ENCODE data around the gene MAN2A1. TPM values are rescaled to one million over a fixed set of nuclear protein-coding genes. Genes with fewer than 3 reads are reported as not detected.

The MAN2A1 gene
- total RNA-seq, 2 experiments from 2014 or later: 23.0 to 28.7 TPM

- H4K20me1 ChIP-seq (ENCODE audit: insufficient read depth, low read length): no peaks in the 10 kb centered on the region
- intact Hi-C loops (cut with micrococcal nuclease; ENCODE audit: unreplicated experiment): no loop called here
- no peak overlapping the region for H3K27ac ChIP-seq (ENCODE audit: low read depth, low read length, poor library complexity, severe bottlenecking)
- no peaks in the 10 kb centered on the region for H3K9me2 ChIP-seq (ENCODE audit: insufficient read depth, low read length)
- no peaks in the 10 kb centered on the region for H3K4me1 ChIP-seq (ENCODE audit: insufficient read depth, low read length, poor library complexity, severe bottlenecking)
- no peak overlapping the region for H3K4me2 ChIP-seq (ENCODE audit: low read length)
- H2AFZ ChIP-seq (ENCODE audit: low read length): no peak overlapping the region
- no peak for TF ChIP-seq EZH2phosphoT487 (IDR thresholded peaks at IDR 0.05; ENCODE audit: borderline replicate concordance, low read depth, low read length)
- TF ChIP-seq CTCF (conservative IDR thresholded peaks at IDR 0.05; ENCODE audit: low read length): no peak
- BruUV-seq (replicated peaks): no TSS peak
- peaks cover 57% of the 10 kb centered on the region for H3K36me3 ChIP-seq (ENCODE audit: insufficient read depth, low read length)
- ChIA-PET POLR2A (interaction anchor here (1.0 kb wide), 1 partner anchor 35 kb away, joined by 3 read pairs; no protein-coding TSS in a partner anchor), CTCF (ENCODE audit: unreplicated experiment) (no interaction called here)
- no peaks in the 10 kb centered on the region for H3K79me2 ChIP-seq (ENCODE audit: insufficient read depth, low read depth, low read length)
- H3K4me3 ChIP-seq (ENCODE audit: low read depth, low read length, poor library complexity, severe bottlenecking): no peak overlapping the region
- DNase-seq (ENCODE audit: low spot score): no peak
- H3K9me3 ChIP-seq (ENCODE audit: low read length): no peaks in the 10 kb centered on the region
These were observed 158.4 kb downstream of the MAN2A1 start for GRCh38 chr5:109848130-109848529.

GRCh38 chr5:109849478-109850088 lies 159.9 kb downstream of the MAN2A1 start:
- Histone ChIP-seq H3K9me2 (ENCODE audit: insufficient read depth, low read length) (no peaks in the 10 kb centered on the region), H3K4me2 (ENCODE audit: low read length) (no peak overlapping the region), H2AFZ (ENCODE audit: low read length) (no peak overlapping the region), H4K20me1 (ENCODE audit: insufficient read depth, low read length) (no peaks in the 10 kb centered on the region), H3K4me3 (ENCODE audit: low read depth, low read length, poor library complexity, severe bottlenecking) (no peak overlapping the region), H3K79me2 (ENCODE audit: insufficient read depth, low read depth, low read length) (no peaks in the 10 kb centered on the region), H3K4me1 (ENCODE audit: insufficient read depth, low read length, poor library complexity, severe bottlenecking) (no peaks in the 10 kb centered on the region), H3K9me3 (ENCODE audit: low read length) (no peaks in the 10 kb centered on the region), H3K36me3 (ENCODE audit: insufficient read depth, low read length) (peaks cover 53% of the 10 kb centered on the region), H3K27ac (ENCODE audit: low read depth, low read length, poor library complexity, severe bottlenecking) (no peak overlapping the region)
- intact Hi-C loops (cut with micrococcal nuclease; ENCODE audit: unreplicated experiment): no loop called here
- no TSS peak for BruUV-seq (replicated peaks)
- ChIA-PET CTCF (ENCODE audit: unreplicated experiment) (no interaction called here), POLR2A (interaction anchor here (1.2 to 1.9 kb wide), 2 partner anchors 9 to 10 kb away, joined by 3 to 6 read pairs; no protein-coding TSS in a partner anchor)
- TF ChIP-seq EZH2phosphoT487 (IDR thresholded peaks at IDR 0.05; ENCODE audit: borderline replicate concordance, low read depth, low read length) (no peak), CTCF (conservative IDR thresholded peaks at IDR 0.05; ENCODE audit: low read length) (no peak)
- DNase-seq (ENCODE audit: low spot score): no peak

- no peaks in the 10 kb centered on the region for H3K9me3 ChIP-seq (ENCODE audit: low read length)
- DNase-seq (ENCODE audit: low spot score): no peak
- H3K4me3 ChIP-seq (ENCODE audit: low read depth, low read length, poor library complexity, severe bottlenecking): no peak overlapping the region
- H3K4me2 ChIP-seq (ENCODE audit: low read length): no peak overlapping the region
- TF ChIP-seq CTCF (conservative IDR thresholded peaks at IDR 0.05; ENCODE audit: low read length) (no peak), EZH2phosphoT487 (IDR thresholded peaks at IDR 0.05; ENCODE audit: borderline replicate concordance, low read depth, low read length) (no peak)
- H3K27ac ChIP-seq (ENCODE audit: low read depth, low read length, poor library complexity, severe bottlenecking): no peak overlapping the region
- BruUV-seq (replicated peaks): no TSS peak
- ChIA-PET CTCF (ENCODE audit: unreplicated experiment) (no interaction called here), POLR2A (interaction anchor here (0.5 to 1.5 kb wide), 3 partner anchors 16 to 28 kb away, joined by 3 to 5 read pairs (median 5); no protein-coding TSS in a partner anchor)
- H4K20me1 ChIP-seq (ENCODE audit: insufficient read depth, low read length): no peaks in the 10 kb centered on the region
- no peak overlapping the region for H2AFZ ChIP-seq (ENCODE audit: low read length)
- H3K4me1 ChIP-seq (ENCODE audit: insufficient read depth, low read length, poor library complexity, severe bottlenecking): no peaks in the 10 kb centered on the region
- H3K9me2 ChIP-seq (ENCODE audit: insufficient read depth, low read length): no peaks in the 10 kb centered on the region
- intact Hi-C loops (cut with micrococcal nuclease; ENCODE audit: unreplicated experiment): no loop called here
- H3K36me3 ChIP-seq (ENCODE audit: insufficient read depth, low read length): peaks cover 49% of the 10 kb centered on the region
- no peaks in the 10 kb centered on the region for H3K79me2 ChIP-seq (ENCODE audit: insufficient read depth, low read depth, low read length)
These were observed 162.8 kb downstream of the MAN2A1 start for GRCh38 chr5:109852371-109853155.
